Measurements from ENCODE around the gene THSD7B. TPM values are rescaled to one million over a fixed set of nuclear protein-coding genes. Genes with fewer than 3 reads are reported as not detected.
"Not testable (repeated sequence)": the region's sequence is repeated elsewhere in the genome, so short reads cannot be mapped to it uniquely, and the experiment has no call there.

The THSD7B gene
- total RNA-seq, 1 donor from 2014 or later: not detected

- intact Hi-C loops (cut with micrococcal nuclease): no loop called here
Measured at GRCh38 chr2:136935119-136935518, 169.8 kb downstream of the THSD7B start.

DNA sequence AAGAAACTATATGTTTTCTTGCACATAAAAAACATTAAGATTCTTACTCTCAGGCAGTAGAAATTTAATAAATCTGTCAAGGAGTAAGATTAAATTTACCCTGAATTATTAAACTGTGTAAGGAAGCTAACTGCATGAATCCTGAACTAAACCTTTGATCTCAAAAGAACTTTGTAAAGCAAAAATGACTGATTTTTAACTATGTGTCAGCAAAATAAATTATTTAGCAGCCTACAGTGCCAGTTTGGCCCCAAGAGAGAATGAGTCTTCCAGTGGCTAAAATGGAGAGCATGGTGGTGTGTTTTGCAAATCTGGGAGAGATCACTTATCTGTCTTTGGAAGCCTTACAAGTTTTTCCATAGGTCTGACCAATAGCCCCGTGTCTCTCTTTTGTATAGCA lies 190.7 kb downstream of the THSD7B start:
- intact Hi-C loops (cut with micrococcal nuclease): no loop called here

GRCh38 chr2:136957044-136957443 lies 191.7 kb downstream of the THSD7B start:
- intact Hi-C loops (cut with micrococcal nuclease): no loop called here

GRCh38 chr2:136962105-136962725 lies 196.9 kb downstream of the THSD7B start:
- intact Hi-C loops (cut with micrococcal nuclease): no loop called here

DNA sequence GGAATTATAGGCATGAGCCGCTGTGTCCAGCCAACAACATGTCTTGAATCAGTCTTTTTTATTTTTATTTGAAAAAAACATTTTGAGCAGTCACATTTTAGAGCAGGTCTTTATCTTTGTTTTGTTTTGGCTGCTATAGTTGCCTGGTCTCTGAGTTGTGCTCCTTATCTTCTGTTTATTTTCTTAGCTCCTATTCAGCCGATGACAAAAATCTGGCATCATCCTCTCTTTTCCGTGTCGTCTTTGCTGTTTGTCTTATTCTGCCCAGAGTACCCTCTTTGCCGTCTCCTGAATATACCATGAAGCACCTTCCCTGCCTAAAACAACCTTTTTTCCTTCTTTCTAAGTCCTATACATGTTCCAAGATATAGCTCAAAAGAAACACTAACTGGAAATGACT lies 201.1 kb downstream of the THSD7B start:
- intact Hi-C loops (cut with micrococcal nuclease): no loop called here

DNA sequence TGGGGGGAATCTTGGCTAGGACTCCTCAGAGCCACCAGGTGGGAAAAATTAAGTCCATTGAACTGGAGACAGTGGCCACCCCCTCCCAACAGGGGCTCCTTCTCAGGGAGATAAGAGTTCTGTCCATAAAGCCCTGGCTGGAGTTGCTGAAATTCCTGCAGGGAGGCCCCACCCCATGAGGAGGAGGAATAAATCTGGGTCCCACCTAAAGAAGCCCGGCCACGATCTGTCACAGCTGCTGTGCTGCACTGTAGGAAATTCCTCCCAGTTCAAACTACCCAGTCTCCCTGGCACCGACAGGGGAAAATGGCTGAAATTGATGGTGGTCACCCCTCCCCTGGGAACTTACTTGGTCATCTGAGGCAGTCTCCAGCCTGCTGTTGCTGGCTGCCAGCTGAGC lies 215.0 kb downstream of the THSD7B start:
- intact Hi-C loops (cut with micrococcal nuclease): no loop called here

DNA sequence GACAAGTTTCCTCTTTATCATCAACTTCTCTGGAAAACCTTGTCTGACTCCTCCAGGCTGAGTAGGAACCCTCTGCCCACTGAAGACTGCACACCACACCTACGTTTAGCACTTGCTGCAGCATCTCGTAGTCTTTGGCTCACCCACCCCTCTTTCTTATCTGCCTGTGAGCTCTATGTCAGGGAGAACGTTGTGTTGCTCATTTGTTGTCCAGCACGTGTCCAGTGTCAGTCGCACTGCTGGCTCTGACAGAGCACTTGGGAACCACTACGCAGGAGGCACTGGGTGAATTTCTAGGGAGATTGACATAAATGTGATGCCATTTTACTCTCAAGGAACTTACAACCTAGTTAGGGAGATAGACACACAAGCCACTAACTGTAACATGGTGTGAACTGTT lies 216.3 kb downstream of the THSD7B start:
- intact Hi-C loops (cut with micrococcal nuclease): not testable (repeated sequence)

DNA sequence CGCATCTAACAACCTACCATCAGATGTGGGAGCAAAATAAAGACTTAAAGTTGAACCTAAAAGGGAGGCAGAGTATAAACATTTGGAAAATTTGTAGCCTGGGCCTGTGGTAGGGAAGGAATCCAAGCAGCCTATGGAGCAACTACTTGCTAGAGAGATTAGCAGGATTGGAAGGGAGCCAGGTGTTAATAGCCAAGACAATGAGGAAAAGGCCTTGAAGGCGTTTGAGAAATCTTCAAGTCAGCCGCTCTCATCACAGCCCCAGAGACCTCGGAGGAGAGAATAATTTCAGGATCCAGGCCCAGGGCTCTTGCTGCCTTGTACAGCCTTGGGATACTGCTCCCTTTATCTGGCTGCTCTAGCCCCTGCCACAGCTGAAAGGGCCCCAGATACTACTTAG lies 219.7 kb downstream of the THSD7B start:
- intact Hi-C loops (cut with micrococcal nuclease): no loop called here

GRCh38 chr2:136986605-136987221 lies 221.4 kb downstream of the THSD7B start:
- intact Hi-C loops (cut with micrococcal nuclease): no loop called here

DNA sequence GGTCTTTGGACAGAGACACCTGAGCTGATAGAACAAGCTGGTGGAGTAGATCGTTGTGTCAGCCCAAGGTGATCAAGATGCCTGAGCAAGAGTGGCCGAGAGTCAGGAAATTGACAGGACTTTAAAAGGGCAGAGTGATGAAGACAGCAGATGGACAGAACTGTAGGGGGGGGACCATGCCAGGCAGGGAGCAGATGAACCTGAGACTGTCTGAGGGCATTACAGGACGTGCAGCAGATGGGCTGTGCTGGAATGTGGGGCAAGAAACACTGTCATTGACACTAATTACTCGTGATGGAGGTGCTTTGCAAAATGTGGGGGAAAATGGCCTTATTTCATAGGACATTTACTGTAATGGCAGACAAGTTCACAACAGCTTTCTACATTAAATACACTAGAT lies 225.0 kb downstream of the THSD7B start:
- intact Hi-C loops (cut with micrococcal nuclease): no loop called here

- intact Hi-C loops (cut with micrococcal nuclease): no loop called here
Measured at GRCh38 chr2:136994793-136995192, 229.4 kb downstream of the THSD7B start.

GRCh38 chr2:136997557-136997956 lies 232.2 kb downstream of the THSD7B start:
- intact Hi-C loops (cut with micrococcal nuclease): no loop called here

- intact Hi-C loops (cut with micrococcal nuclease): no loop called here
Measured at GRCh38 chr2:137000811-137001210, 235.5 kb downstream of the THSD7B start.

- intact Hi-C loops (cut with micrococcal nuclease): no loop called here
Measured at GRCh38 chr2:137002896-137003295, 237.6 kb downstream of the THSD7B start.

GRCh38 chr2:137005210-137005609 lies 239.9 kb downstream of the THSD7B start:
- intact Hi-C loops (cut with micrococcal nuclease): no loop called here

GRCh38 chr2:137007938-137008337 lies 242.6 kb downstream of the THSD7B start:
- intact Hi-C loops (cut with micrococcal nuclease): no loop called here

DNA sequence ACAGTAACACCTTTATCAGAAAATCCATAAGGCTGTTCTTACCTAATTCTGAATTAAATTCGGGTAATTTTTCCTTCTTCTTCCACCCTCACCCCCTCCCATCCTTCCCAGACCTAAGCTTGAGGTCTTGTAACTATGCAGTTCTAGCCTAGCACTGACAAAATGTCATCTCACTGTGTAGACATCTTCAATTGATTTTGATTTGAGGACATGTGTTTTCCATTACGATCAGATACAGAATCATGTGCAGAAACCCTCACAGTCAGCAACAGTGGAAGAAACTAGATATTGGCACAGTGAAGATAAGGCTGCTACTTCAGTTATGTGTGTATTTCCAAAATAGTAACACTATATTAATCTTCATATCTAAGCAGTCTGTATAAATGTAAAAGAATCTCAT lies 244.6 kb downstream of the THSD7B start:
- intact Hi-C loops (cut with micrococcal nuclease): no loop called here

DNA sequence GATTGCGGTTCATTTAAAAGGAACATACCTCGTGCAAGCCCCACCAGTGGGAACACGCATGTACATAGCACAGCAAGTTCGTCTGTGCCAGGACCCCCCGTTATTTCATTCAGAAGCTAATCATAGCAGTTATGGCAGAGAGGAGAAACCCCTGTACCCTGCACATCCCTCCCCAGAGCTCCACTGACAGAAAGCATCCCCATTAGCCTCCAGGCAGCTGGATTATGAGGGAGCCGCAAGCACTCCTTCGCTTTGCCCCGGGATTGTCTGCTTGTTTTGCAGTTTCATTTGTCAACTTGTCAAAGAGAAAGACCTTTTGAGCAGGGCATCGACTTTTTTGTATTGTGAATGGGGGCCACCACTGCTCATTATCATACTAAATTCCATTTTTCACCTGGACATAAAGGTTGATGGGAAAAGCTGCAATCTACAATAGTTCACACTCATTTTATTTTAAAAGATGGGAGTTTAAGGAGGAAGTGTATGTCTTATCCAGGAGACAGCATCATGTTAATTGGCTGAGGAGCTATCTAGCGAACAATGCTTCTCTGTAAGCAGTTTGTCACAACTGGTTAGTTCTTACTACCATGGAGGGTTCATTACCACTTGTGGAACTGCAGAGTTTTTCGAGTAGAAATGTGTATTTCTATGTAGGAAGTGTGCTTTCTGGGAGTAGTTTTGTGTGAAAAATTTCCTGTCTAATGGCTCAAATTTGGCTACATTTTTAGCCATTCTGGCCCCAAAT lies 255.3 kb downstream of the THSD7B start:
- intact Hi-C loops (cut with micrococcal nuclease): no loop called here

DNA sequence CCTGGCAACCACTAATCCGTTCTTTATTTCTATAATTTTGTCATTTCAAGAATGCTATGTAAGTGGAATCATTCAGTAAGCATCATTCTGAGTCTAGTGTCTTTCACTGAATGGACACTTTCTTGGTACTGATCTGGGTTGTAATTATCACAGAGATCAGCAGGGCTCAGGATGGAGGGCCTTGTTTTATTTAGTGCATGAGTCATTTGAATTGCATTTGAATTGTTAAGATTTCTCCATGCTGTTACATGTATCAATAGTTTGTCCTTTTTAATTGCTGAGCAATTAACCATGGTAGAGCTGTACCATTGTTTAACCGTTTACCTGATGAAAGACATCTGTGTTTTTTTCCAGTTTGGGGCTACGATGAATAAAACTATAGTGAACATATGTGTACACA lies 256.4 kb downstream of the THSD7B start:
- intact Hi-C loops (cut with micrococcal nuclease): no loop called here

DNA sequence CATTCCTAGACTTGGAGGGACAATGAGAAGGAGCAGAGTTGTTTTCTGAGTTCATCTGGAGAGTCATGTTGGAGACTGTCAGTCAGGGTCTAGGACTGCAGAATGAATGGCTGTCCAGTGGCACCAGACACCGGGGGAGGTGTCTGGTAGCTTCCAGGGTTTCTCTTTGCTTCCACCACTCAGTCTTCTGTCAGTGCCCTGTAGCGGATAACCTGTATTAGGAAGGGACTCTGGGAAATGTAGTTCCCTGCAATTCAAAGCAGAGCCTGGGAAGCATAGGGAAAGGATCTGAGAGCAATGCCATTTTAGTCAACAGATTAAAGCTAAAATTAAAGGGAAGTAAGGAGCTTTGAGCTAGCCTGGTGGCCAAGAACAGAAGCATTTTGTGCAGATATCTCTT lies 257.9 kb downstream of the THSD7B start:
- intact Hi-C loops (cut with micrococcal nuclease): no loop called here

DNA sequence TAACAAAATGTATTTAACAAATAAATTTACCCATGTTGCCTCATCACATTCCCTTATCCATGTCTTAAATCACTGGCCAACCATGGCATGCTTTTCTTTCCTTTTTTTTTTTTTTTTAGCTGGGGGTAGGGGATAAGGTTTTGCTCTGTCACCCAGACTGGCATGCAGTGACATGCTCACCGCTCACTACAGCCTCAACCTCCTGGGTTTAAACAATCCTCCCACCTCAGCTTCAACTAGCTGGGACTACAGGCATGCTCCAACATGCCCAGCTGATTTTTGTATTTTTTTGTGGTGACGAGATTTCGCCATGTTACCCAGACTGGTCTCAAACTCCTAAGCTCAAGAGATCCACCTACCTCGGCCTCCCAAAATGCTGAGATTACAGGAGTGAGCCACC lies 266.4 kb downstream of the THSD7B start:
- intact Hi-C loops (cut with micrococcal nuclease): no loop called here

- intact Hi-C loops (cut with micrococcal nuclease): no loop called here
Measured at GRCh38 chr2:137036619-137037018, 271.3 kb downstream of the THSD7B start.
